GM18498 (cell line): ENCODE data around the gene KYNU.

Experiments
- ATAC-seq: cut with Tn5 transposase; IDR thresholded peaks from one replicate; pipeline ENCODE4 v1.9.1; 2021; ENCODE audit warnings: mild to moderate bottlenecking, moderate library complexity; ENCODE audit not compliant: unreplicated experiment

Gene KYNU

DNA sequence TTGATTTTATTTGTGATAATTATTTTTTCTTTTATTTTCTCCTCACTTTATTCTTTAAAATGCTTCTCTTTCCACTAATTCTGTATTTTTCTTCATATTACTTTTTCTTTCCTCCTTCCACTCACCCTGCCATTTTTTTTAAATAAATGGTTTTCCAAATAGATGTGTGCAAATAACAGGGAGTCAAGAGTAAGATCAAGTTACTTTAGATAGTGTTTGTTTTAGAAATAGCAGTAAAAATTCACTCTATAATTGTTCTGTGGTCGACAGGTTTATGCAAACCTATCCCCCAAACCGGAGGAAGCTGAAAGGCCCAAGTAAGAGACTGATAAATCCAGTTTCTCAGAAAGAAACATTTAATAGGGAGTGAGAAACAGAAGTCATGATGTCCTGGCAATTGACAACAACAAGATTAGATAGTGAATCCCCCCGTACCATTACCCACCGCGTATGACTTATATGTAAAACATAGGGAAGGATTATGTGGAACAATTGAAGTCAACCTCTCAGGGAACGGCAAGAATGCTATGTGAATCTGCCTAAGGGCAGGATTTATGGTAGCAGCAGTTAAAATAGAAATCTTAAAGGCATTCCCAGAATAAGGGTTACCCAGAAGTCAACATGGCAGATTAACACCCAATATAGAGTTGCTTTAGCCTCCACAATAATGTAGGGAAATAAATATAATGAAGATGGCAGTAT lies 75.5 kb downstream of the KYNU start:
- no peak for ATAC-seq

DNA sequence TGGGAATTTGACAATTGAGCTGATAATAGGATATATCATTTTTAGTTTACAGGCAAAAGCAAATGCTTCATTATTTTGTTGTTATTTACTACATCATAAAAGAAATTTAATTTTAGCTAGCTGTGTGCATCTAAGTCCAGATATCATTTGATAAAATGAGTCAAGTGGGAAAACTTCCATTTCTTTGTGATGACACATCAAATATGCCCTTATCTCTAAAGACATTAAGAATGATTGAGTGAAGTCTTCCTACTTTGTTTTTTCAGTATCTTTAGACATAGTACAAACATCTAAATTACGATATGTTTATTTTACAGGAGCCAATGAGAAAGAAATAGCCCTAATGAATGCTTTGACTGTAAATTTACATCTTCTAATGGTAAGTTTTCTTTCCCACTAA lies 77.0 kb downstream of the KYNU start:
- ATAC-seq, result no peak

DNA sequence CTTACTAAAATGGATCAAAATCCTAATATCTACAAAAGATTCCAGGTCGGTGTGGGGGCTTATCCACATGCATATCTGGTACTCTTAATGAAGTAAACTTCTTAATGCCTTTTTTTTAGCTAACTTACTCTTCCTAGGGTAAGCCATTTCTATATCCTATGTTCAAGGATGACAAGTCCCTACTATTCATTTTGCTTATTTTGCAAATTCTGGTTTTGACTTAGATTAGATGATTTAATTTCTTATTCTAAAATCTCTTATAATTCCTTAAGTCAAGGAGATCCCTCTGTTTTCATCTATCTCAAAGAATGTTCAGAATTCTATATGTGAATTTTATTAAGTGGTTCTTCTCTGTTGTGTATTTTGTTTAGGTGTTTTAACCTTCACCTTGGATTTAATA lies 79.7 kb downstream of the KYNU start:
- ATAC-seq, result no peak

DNA sequence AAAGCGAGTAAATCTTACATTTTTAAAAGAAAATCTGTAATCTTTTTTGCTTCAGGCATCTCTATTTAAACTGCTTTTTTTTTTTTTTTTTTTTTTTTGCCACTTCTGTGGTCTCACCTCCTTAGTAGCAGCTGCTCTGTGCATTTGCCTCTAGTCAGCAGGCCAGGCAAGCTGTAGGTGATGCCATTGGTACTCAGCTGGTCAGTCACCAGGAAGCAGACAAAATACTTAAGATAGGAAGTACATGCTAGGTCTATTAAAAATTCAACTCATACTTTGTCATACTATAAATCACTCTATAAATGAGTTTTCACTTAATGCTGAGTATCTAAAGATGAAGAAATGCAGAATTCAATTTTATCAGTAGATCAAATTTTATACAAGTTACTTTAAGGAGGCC lies 83.7 kb downstream of the KYNU start:
- ATAC-seq, result no peak

DNA sequence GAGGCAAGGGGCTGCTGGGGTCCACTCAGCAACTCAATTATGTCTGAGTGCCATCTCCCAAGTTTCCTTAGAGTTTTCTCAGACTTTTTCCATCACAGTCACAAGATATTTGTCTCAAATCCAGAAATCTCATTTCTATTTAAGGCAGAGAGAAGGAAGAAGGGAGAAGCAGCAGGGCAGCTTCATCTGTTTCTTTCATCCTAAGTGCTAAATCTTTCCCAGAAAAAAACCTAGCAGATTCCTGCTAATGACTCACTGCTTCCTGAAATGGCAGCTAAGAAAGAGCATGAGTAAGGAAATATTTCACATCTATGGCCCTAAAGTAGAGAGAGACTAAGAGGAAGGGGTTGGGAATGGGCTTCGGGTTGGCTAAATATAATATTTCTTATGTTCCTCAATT lies 88.0 kb downstream of the KYNU start:
- no peak for ATAC-seq

DNA sequence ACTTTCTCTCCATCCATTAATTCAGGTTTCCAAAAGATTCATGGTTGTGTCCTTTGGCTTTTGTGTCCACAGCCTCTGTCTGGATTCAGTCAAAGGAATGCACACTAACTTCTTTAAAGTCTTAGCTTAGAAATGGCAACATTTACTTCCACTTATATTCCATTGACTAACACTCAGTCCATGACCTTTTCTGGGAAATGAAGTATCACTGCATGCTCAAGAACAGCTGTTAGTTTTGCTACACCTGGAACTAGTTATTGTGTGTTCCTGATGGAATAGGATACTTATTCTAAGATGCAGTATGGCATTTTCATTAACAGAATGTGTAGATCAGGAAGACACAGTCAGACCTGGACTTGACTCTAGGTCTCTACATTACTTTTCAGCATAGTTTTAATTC lies 88.8 kb downstream of the KYNU start:
- no peak for ATAC-seq

DNA sequence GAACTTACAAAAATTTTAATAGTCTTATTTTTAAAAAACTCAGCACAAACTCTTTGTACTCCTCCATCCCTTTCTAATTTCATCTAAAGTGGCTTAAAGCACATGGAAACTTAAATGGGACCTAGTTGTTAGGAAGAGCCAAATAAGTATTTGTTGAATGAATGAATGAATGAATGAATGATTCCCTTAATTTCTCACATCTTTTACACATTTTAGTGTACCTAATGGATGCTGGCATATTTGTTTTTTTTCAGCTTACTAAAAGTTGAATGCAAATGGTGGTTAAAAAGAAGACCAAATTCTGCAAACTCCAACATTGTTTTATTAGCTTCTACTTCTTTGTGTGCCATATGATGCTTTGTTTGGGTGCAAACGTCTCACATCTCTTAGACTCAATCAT lies 89.6 kb downstream of the KYNU start:
- no peak for ATAC-seq

DNA sequence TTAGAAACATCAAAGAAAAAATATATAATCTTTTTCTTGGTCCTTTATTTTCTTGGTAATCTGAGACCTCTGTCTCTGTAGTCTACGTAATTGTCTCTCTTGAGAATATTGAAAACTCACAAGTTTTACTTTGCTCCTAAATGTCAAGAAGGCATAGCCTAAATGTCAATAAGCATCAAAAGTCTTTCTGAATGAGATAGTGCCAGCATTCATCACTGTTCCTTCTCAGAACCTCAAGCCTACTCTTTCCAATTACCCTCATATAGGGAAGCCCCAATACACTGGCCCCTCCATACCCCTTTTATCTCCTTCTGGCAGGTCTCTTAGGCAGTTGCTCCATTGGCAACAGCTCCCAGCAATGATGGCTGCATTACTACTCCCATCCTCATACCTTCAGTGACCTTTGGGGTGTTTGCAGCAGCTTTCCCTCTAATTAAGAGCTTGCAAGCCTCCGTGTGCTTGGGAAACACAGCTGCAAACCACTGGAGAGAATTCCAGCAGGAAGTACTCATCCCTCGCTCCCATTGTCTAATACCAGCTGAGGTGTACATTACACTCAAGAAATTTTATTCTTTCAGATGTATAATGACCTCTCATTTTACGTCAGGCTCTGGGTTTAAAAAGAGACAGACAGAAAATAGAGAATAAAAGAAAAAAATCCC lies 95.8 kb downstream of the KYNU start:
- no peak for ATAC-seq

DNA sequence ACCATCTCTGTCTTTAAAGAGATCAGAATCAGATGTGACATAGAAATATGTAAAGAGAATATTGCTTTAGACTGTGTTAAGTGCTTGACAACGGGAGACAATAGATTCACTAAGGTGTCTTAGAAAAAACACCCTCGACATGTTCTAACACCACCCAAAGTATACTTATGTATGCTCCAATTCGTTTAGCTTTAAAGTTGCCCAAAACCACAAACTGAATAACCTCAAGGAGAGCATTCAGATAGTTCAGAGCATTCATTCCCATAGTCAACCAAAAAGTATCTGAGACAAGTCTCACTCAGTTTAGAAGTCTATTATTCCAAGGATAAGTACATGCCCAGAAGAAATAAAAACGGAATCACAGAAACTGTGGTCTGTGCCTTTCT lies 96.4 kb downstream of the KYNU start:
- ATAC-seq, result peak; percentile 13

DNA sequence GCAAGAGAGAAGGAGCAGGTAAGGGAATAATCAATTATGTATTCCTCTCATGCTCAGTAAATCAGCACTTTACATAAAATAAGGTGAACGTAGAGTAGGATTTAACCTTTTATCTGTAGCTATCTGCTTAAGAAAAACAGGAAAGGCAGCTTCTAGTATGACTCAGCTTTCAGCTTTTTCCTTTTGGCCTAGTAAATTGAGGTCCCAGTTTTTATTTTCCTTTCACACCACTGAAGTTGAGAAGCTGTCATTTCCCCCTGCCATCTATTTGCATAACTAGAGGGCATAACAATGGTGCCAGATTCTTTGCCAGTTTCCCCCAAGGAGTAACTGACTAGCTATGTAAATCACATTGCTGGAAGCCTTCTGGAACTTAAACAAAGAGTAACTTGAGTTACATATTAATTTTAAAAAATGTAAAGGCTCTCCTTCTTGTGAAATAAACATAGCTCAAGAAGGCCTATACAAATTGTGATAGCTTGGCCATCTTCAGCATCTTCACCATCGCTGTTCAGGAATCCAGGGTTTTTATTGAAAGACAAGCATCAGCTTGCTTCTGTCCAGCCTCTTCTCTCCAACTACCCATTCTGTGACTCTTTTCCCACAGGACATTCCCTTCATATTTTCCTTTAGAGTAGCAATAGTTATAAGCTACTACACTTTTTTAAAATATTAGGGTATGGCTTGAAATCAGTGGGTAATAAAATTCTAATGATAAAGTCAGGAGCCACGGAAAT lies 97.0 kb downstream of the KYNU start:
- peak; percentile 54 for ATAC-seq

DNA sequence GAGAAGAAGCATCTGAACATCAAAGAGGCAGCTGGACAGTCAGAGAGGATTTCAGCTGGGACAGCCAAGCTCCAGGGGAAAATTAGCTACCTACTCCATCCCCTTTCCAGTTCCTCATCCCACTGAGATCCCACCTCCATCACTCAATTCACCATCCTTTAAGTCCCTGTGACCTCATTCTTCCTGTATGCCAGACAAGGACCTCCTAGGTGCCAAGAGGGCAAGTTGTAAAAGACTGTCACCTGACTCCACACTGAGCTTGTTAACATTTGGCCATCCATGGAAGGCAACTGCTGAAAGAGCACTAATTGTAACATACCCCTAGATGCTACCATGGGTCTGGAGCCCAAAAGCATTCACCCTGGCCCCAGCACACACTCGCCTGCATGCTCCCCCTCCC lies 97.8 kb downstream of the KYNU start:
- no peak for ATAC-seq

DNA sequence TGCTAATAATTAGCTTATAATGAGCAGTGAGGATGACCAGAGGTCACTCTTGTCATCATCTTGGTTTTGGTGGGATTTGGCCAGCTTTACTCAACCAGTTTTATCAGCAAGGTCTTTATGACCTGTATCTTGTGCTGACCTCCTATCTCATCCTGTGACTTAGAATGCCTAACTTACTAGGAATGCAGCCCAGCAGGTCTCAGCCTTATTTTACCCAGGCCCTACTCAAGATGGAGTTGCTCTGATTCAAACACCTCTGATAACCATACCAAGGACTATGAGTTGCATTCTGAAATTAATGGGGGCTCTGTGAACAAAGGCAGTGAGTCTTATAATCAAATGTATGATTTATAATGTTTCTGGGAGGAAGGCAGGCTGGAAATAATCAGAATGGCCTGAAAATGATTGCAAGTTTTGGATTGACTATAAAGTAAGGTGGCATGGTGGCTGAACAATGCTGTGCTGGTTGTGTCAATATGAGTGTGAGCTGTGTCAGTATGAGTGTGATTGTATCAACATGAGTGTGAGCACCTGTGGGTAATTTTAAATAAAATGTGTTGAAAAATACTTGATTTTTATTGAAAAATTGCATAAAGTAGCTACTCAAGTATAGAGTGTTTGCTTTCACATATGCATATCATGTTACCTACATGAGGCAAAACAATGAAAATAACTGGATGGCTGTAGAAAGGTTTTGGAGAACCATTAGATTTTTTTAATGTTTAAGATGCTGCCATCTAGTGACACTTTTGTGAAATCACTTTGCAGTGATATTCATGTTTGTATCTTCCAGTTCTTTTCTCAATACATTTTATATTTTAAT lies 103.0 kb downstream of the KYNU start:
- ATAC-seq, result peak; percentile 36

DNA sequence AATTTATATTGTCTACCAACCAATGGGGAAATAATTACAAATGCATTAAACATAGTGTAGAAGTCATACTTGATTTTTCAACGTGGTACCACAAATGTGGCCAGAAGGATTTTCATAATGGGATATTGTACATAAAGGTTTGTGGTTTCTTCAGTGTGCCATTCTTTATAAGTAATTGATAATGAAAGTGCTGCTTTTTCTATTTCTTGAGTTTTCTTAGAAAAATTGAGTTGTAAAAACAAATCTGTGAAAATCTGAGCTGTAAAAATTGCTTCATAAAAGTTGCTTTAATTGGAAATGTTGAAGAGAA lies 103.6 kb downstream of the KYNU start:
- ATAC-seq, result peak; percentile 1

DNA sequence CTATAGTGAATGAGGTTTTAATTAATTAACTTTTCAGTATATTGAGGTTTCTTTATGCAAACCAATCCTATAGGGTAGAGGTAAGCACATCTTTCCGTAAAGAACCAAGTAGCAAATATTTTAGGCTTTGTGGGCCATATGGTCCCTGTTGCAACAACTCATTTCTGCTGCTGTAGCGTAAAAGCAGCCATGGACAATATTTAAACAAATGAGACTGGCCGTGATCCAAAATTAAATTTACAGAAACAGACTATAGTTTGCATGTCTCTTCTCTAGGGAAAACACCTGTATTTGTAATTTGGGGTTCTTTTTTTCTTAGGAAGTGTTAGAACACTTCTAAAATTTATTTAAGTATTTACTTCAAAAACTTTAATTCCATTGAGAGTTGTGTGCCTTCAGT lies 104.3 kb downstream of the KYNU start:
- no peak for ATAC-seq

DNA sequence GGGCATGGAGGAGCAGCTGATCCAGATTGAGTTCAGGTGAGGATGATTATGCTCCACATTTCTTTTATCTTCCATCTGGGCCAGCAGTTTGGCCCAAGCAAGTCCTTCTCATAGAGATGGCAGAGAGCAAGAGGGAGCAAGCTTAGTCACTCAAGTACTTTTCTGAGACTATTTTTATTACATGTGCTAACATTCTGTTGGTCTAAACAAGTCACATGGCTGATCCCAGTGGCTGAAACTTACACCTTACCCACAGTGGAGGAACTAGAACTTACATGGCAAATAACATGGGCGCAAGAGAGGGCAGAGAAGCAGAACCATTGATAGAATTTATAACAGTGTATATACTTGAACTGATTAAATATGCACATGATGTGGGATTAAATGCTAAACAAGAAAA lies 105.7 kb downstream of the KYNU start:
- peak; percentile 87 for ATAC-seq

DNA sequence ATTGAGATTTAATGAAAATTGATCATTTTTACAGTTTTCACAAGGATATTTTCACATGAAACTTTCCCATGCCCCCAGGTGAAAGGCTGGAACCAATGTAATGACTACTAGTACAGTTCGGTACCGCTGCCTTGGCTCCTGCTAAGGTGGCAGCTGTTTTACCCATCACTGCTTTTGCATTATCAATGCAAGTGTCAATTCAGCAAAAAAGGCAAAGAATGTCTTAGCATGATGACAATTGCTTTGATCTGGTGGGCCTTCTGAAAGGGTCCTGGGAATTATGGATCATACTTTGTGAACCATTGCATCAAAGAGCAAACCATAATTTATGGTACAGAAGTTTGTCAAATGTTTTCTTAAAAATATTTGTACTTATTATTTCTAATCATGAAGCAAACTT lies 107.2 kb downstream of the KYNU start:
- ATAC-seq, result no peak

DNA sequence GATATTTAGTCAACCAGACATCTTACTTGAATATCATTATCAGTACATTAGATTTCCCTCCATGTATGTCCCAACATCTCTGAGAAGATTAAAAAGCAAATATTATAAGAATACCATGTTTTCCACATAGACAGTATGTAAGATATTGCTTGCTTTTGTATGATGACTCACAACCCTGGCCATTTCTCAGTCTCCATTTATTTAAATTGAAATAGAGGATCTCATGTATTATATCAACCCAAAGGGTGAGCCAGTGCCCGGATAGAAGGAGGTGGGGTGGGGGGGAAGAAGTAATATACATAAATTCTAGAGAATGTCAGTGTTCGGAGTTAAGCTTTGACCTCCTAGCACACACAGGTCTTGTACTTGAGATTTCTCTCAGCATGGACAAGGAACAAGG lies 109.6 kb downstream of the KYNU start:
- ATAC-seq, result no peak

DNA sequence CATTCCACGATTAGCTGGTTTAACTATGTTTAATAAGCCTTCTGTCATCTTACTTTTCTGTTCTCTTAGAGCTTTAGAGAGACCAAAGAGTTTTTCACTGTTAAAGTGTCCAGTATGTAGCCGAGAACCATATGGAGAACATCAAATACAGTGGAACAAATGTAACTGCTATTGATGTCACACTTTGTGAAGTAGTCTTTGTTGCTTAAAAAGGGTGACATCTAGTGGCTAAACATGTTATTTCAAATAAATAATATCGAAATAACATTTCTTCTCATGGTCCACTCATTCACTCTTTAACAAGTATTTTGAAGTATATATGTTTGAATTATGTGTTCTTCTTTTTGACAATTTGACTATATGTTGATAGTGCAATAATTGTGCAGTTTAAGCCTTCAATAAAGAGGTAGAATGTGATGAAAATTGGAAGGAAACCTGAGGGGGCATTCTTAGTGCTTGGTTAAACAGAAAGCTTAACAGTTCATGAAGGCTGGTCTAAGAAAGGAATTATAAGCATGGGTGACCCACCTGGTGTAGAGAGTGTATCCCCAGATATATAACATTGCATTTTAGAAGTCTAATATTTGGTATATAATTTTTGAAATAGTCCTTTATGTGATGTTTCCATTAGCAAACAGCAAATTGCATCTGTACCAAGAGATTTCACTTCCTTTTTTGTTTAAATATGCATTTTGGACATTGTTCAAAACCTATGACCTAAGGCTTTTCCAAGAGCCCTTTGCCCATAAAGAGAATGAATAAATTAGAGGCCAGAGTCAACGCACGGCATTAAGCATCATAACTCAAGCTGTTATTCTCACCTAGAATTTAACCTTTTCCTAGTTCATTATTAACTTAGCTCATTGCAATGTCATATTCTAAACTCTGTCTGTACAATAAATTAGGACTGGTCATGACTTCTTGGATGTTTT lies 112.1 kb downstream of the KYNU start:
- ATAC-seq, result peak; percentile 68

DNA sequence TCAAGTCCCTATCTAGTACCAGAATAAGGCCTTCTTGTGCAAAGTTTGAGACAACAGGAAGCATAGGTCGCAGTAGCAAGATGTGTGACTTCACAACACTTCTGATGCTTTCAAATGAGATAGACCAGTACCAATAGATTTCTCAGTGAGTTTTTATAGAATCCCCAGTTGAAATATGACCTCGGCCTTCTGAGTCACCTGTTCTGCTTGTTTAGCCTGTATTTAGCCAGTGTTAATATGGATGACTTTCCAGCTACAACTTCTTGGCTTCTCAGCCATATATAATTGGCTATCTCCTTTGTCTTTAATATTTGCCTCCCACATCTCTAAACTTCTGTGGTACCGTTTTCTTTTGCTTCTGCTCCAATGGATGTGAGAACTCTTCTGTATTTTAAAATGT lies 113.8 kb downstream of the KYNU start:
- no peak for ATAC-seq

DNA sequence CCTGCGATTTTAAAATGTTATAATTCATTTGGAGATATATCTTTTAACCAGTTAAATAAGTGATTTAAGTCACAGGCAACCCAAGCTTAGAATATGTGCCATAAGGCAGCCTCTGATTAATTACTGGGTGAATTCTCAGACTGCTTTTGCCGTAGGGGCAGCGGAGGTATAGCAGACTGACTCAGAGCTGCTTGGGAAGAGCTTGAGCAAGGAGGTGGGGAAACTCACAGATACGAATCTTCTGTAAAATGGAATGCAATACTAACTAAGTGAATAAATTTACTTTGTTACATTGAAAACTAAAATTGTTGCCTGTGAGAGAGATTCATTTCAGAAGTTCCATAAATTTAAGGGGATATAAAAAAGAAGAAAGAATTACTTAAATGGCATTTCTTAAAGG lies 115.4 kb downstream of the KYNU start:
- no peak for ATAC-seq

DNA sequence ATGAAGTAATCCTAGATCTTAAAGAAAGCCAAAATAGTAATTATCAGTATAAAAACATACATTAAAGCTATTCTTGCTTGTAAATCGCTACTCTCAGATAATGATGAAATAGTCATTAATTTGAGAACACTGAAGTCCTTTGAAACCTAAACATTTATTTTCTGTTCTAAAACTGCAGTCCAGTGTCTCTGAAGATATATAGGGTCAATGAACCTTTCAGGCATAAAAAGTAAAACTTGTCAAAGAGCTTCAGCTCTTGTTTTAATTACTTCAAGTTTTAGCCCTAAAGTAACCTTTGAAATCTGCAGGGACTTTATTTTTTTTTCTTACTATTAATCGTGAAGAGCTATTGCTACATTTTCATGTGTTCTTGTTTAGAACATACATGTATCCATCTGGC lies 116.3 kb downstream of the KYNU start:
- ATAC-seq, result no peak
